ENCODE results near the gene LARP6. TPM values are rescaled to one million over a fixed set of nuclear protein-coding genes. Genes with fewer than 3 reads are reported as not detected.

The LARP6 gene
- total RNA-seq, 4 donors from 2014 or later = 10.0 to 20.6 (median 13.9) TPM

DNA sequence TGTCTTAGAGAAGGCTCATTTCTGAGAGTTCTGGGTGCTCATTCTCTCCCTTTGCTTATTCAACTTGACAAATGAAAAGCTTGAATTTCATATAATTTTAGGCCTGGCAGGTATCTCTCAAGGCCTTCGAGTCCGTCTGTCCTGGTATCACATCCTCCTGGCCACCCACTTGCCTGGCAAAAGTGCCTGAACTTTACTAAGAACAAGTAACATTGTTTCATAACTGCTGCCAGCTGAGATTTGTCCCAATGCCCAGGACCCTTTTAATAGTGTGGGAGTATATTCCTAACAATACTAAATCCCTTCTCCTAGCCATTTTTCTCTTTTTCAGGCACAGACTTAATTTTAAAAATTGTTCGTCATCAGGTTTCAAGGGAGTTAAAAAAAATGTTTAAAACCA, 18.1 kb downstream of the LARP6 start:
- TF ChIP-seq, protein P1, sequence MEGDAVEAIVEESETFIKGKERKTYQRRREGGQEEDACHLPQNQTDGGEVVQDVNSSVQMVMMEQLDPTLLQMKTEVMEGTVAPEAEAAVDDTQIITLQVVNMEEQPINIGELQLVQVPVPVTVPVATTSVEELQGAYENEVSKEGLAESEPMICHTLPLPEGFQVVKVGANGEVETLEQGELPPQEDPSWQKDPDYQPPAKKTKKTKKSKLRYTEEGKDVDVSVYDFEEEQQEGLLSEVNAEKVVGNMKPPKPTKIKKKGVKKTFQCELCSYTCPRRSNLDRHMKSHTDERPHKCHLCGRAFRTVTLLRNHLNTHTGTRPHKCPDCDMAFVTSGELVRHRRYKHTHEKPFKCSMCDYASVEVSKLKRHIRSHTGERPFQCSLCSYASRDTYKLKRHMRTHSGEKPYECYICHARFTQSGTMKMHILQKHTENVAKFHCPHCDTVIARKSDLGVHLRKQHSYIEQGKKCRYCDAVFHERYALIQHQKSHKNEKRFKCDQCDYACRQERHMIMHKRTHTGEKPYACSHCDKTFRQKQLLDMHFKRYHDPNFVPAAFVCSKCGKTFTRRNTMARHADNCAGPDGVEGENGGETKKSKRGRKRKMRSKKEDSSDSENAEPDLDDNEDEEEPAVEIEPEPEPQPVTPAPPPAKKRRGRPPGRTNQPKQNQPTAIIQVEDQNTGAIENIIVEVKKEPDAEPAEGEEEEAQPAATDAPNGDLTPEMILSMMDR (IDR thresholded peaks at IDR 0.05 in 4 of 5, conservative IDR thresholded peaks at IDR 0.05 in 1 of 5) = no peak
- TF ChIP-seq POLR2A (IDR thresholded peaks at IDR 0.05) = no peak
- H3K27ac ChIP-seq = peak overlapping the region; percentile 60 to 78 (median 70)
- in situ Hi-C loops (cut with MboI; ENCODE audit: low sequenced_read_pairs in 4 of 4) = no loop called here

DNA sequence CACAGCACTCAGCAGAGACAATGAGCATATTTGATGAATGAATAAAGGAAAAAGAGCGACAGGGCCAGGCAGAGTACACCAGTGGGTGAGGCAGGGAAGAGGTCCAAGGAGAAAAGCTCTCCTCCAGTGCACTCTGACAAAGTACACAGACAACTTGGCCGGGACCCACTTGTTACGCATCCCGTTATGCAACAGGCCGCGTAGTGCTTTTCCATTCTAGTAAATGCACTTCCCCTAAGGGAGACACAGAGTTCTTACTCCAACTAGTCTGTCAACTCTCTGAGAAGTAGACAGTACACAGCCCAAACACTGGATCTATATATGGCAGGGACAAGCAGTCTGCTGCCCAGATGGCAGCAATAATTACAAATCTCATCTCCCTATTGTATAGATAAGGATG, 18.5 kb downstream of the LARP6 start:
- in situ Hi-C loops (cut with MboI; ENCODE audit: low sequenced_read_pairs in 4 of 4) (no loop called here), intact Hi-C loops (cut with DNase I; ENCODE audit: low total_unique reads) (no loop called here)
- H3K27ac ChIP-seq = peak overlapping the region; percentile 60 to 78 (median 70)
- TF ChIP-seq, protein P1 (IDR thresholded peaks at IDR 0.05 in 4 of 5, conservative IDR thresholded peaks at IDR 0.05 in 1 of 5) = no peak
- peak in 1 of 2 donors; percentile 22 for TF ChIP-seq POLR2A (IDR thresholded peaks at IDR 0.05)
- H3K36me3 ChIP-seq = peaks cover 0 to 6% of the 10 kb centered on the region in 2 donors
- peaks cover 17 to 22% of the 10 kb centered on the region in 2 donors for H3K4me1 ChIP-seq
- no peak overlapping the region for H3K4me3 ChIP-seq
- peak; percentile 69 to 80 for ATAC-seq
- peak; percentile 55 to 85 for DNase-seq
- no peaks in the 10 kb centered on the region for H3K27me3 ChIP-seq
- no peaks in the 10 kb centered on the region for H3K9me3 ChIP-seq

More for the DNA sequence above, 18.1 kb downstream of the LARP6 start:
- Histone ChIP-seq H3K4me1 (peaks cover 17 to 22% of the 10 kb centered on the region in 2 donors), H3K4me3 (no peak overlapping the region), H3K36me3 (peaks cover 0 to 6% of the 10 kb centered on the region in 2 donors), H3K9me3 (no peaks in the 10 kb centered on the region), H3K27me3 (no peaks in the 10 kb centered on the region)
- intact Hi-C loops (cut with DNase I; ENCODE audit: low total_unique reads) = no loop called here
- ATAC-seq (no peak), DNase-seq (no peak)

DNA sequence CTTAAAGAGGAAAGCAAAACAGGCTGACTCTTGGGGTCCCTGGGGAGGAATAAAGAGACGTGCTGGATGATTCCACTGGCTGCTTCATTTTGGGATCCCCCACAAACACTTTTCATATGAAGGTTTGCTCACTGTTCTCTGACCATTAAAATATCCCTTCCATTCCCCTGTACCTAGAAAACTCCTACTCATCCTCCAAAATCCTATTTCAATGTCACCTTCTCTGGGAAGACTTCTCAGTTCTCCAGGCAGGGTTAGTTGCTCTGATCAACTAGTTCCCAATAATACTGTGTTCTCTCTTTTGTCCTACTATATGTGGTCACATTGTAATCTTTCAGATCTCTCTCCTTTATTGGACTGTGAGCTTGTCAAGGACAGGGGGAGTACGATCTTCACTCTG, 19.0 kb downstream of the LARP6 start:
- intact Hi-C loops (cut with DNase I; ENCODE audit: low total_unique reads) = no loop called here

DNA sequence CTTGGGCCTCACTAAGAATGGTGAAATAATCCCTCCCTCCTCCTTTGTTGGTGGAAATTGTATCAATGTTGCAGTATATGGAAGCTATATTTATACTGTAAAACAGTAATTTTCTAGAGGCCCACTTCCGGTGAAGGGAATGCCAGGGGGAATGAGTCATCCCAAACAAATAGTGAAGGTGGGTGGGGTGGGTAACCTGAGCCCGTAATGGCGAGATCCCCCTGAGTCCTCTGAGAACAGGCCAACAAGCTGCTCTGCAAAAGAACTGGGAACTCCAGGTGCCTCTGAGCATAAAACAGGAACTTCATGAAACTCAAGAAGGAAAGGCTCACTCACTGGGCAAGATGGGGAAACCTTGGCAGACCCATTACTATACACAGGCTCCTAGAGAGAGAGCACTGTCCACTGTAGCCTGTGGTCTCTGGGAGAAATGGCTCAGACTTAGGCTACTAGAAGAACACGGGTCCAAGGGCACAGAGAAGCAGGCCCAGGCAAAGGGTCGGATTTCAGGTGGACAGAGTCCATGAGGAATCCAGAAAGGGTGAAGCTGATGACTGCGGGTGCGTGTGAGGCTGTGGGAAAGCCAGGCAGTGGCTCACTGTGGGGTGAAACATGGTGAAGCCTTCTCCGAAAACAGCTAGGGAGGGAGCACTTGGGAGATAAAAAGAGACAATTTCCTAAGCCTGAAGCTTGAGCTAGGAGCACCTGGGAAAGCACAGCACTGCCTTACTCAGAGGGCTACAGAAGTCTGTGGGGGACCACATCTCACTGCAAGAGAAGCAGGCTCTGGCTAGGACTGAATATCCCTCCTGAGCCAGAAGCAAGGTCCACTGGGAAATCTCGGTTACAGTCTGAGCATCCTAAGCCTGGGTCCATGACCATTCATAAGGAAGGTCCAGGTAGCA, 19.8 kb downstream of the LARP6 start:
- Histone ChIP-seq H3K27me3 (no peaks in the 10 kb centered on the region), H3K4me3 (no peak overlapping the region), H3K4me1 (peaks cover 24 to 35% of the 10 kb centered on the region in 2 donors), H3K36me3 (peaks cover 0 to 6% of the 10 kb centered on the region in 2 donors), H3K27ac (peak overlapping the region; percentile 60 to 78 (median 70)), H3K9me3 (no peaks in the 10 kb centered on the region)
- TF ChIP-seq, protein P1 (IDR thresholded peaks at IDR 0.05 in 4 of 5, conservative IDR thresholded peaks at IDR 0.05 in 1 of 5) = no peak
- TF ChIP-seq POLR2A (IDR thresholded peaks at IDR 0.05) = no peak
- peak; percentile 32 to 65 for ATAC-seq
- in situ Hi-C loops (cut with MboI; ENCODE audit: low sequenced_read_pairs in 4 of 4) = no loop called here
- intact Hi-C loops (cut with DNase I; ENCODE audit: low total_unique reads) = no loop called here
- peak in 1 of 2 donors; percentile 56 for DNase-seq

More for the DNA sequence above, 19.0 kb downstream of the LARP6 start:
- H3K27me3 ChIP-seq = no peaks in the 10 kb centered on the region
- in situ Hi-C loops (cut with MboI; ENCODE audit: low sequenced_read_pairs in 4 of 4) = no loop called here
- no peak overlapping the region for H3K4me3 ChIP-seq
- no peak for DNase-seq
- peaks cover 17 to 26% of the 10 kb centered on the region in 2 donors for H3K4me1 ChIP-seq
- H3K9me3 ChIP-seq = no peaks in the 10 kb centered on the region
- peak overlapping the region; percentile 60 to 78 (median 70) for H3K27ac ChIP-seq
- peaks cover 0 to 6% of the 10 kb centered on the region in 2 donors for H3K36me3 ChIP-seq
- no peak for ATAC-seq
- TF ChIP-seq POLR2A (IDR thresholded peaks at IDR 0.05) = no peak
- TF ChIP-seq, protein P1 (IDR thresholded peaks at IDR 0.05 in 4 of 5, conservative IDR thresholded peaks at IDR 0.05 in 1 of 5) = no peak

Data from gastrocnemius medialis (tissue), 4 donors.